Gastrocnemius medialis (tissue), 4 donors: ENCODE data around the gene B3GAT1. TPM values are rescaled to one million over a fixed set of nuclear protein-coding genes. Genes with fewer than 3 reads are reported as not detected.

ENCODE experiments used
- ATAC-seq, 2 donors: fragments of 150-250 bp; one replicate each; pipeline ENCODE4 v1.9.1; 2016
- DNase-seq, 2 donors: peaks; one replicate each; pipeline ENCODE4 v3.0.0-alpha.2; 2019
- H3K27ac ChIP-seq, 4 donors: fragments of 200-600 bp; sonication (generic); 1 replicate in 1 of 4; 2 replicates in 3 of 4; pipeline ENCODE4 v1.5.1; 2016 to 2018; ENCODE audit warnings: mild to moderate bottlenecking in 2 of 4, moderate library complexity in 1 of 4
- H3K27me3 ChIP-seq, 3 donors: fragments of 200-600 bp; sonication (generic) in 2 of 3; 1 replicate in 1 of 3; 2 replicates in 2 of 3; pipeline versions ENCODE4 v1.5.1 to v1.6.0; 2016 to 2019; ENCODE audit warnings: mild to moderate bottlenecking in 1 of 3, moderate library complexity in 1 of 3
- H3K36me3 ChIP-seq, 2 donors: fragments of 200-600 bp; sonication (generic) in 1 of 2; one replicate each; pipeline ENCODE4 v1.5.1; 2017 to 2018
- H3K4me1 ChIP-seq, 2 donors: fragments of 200-600 bp; sonication (generic) in 1 of 2; one replicate each; pipeline ENCODE4 v1.5.1; 2016 to 2017; ENCODE audit warnings: mild to moderate bottlenecking in 2 of 2
- H3K4me3 ChIP-seq, 4 donors: fragments of 200-600 bp; sonication (generic) in 3 of 4; 1 replicate in 1 of 4; 2 replicates in 3 of 4; pipeline ENCODE4 v1.5.1; 2016 to 2019; ENCODE audit warnings: mild to moderate bottlenecking in 2 of 4
- H3K9me3 ChIP-seq, 3 donors: fragments of 200-600 bp; sonication (generic) in 2 of 3; 1 replicate in 1 of 3; 2 replicates in 2 of 3; pipeline ENCODE4 v1.5.1; 2016 to 2019
- POLR2A ChIP-seq, 2 donors: fragments of 450-650 bp; IDR thresholded peaks; one replicate each; pipeline ENCODE4 v1.6.1; 2017; ENCODE audit warnings: antibody characterized with exemption in 2 of 2, mild to moderate bottlenecking in 2 of 2, moderate library complexity in 2 of 2
- in situ Hi-C, 4 donors: fragments of 200-750 bp; cut with MboI; loops; one replicate each; pipeline versions ENCODE4 v1.15.0 to v1.8.0; 2017; ENCODE audit warnings: low sequenced_read_pairs in 4 of 4
- intact Hi-C: fragments of 100-400 bp; cut with DNase I; formaldehyde crosslinking; loops from one replicate; pipeline ENCODE4 v1.15.1; 2023; ENCODE audit warnings: low total_unique reads
- total RNA-seq, 4 donors: library from RNA; depleted of rRNA; stranded (reverse); fragments of >200 nt; gene quantifications; one replicate each; pipeline versions ENCODE4 v1.1.0 to v1.2.3, GENCODE V29; 2016
- TF ChIP-seq, protein P1 (sequence below), 5 experiments: fragments of 450-650 bp in 3 of 5; fragments of 200-600 bp in 2 of 5; sonication (generic) in 2 of 5; IDR thresholded peaks in 4 of 5; conservative IDR thresholded peaks in 1 of 5; 1 replicate in 4 of 5; 2 replicates in 1 of 5; pipeline ENCODE4 v1.5.1; 2016 to 2019; ENCODE audit warnings: antibody characterized with exemption in 5 of 5, mild to moderate bottlenecking in 3 of 5, moderate library complexity in 3 of 5

Gene B3GAT1
- total RNA-seq, 4 donors from 2014 or later = 0.10 TPM; not detected in 3

DNA sequence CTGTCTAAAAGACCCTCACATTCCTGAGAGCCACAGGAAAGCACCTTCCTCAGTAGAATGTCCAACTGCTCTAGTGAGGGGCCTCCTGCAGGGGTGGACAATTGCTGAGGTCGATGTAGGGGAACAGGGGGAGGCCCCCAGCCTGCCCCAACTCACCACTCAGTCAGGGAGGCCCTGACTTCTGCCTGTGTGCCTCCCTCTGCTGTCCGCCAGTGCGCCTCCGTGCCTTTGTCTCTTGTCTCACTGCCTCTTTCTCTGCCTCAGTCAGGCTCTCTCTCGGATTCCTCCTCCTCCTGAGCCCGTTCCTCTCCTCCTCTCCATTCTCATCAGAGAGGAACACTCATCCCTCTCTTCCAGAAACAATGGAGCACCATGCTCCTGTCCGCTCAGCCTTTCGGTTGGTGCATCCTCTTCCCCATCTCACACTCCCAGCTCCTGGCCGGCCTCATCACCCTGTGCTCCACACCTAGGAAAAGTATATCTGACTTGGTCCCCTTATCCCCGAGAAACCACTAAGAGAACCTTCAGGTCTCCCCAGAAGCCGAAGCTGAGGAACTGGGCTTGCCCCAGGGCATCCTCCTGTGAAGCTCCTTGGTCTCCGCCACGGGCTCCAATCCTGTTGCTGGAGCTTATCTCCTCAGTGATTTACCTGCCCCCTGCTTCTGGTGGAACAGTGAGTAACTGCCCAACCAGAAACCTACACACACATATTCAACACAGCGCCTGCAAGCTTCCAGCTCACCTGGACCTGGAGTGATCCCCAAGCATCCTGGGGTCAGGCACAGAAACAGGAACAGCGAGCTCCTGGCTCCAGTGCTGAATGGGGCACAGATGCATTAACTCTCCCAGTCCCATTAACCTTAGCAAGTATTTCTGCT lies 2.3 kb downstream of the B3GAT1 start:
- Histone ChIP-seq H3K27me3 (peaks cover 52 to 55% (median 53%) of the 10 kb centered on the region in 3 donors), H3K27ac (no peak overlapping the region), H3K4me3 (no peak overlapping the region), H3K4me1 (peaks cover 6% of the 10 kb centered on the region in 2 donors), H3K9me3 (no peaks in the 10 kb centered on the region), H3K36me3 (no peaks in the 10 kb centered on the region)
- no peak for TF ChIP-seq POLR2A (IDR thresholded peaks at IDR 0.05)
- TF ChIP-seq, protein P1, sequence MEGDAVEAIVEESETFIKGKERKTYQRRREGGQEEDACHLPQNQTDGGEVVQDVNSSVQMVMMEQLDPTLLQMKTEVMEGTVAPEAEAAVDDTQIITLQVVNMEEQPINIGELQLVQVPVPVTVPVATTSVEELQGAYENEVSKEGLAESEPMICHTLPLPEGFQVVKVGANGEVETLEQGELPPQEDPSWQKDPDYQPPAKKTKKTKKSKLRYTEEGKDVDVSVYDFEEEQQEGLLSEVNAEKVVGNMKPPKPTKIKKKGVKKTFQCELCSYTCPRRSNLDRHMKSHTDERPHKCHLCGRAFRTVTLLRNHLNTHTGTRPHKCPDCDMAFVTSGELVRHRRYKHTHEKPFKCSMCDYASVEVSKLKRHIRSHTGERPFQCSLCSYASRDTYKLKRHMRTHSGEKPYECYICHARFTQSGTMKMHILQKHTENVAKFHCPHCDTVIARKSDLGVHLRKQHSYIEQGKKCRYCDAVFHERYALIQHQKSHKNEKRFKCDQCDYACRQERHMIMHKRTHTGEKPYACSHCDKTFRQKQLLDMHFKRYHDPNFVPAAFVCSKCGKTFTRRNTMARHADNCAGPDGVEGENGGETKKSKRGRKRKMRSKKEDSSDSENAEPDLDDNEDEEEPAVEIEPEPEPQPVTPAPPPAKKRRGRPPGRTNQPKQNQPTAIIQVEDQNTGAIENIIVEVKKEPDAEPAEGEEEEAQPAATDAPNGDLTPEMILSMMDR (IDR thresholded peaks at IDR 0.05 in 4 of 5, conservative IDR thresholded peaks at IDR 0.05 in 1 of 5) = no peak
- ATAC-seq (no peak), DNase-seq (no peak)
- in situ Hi-C loops = no loop called here
- intact Hi-C loops = no loop called here

DNA sequence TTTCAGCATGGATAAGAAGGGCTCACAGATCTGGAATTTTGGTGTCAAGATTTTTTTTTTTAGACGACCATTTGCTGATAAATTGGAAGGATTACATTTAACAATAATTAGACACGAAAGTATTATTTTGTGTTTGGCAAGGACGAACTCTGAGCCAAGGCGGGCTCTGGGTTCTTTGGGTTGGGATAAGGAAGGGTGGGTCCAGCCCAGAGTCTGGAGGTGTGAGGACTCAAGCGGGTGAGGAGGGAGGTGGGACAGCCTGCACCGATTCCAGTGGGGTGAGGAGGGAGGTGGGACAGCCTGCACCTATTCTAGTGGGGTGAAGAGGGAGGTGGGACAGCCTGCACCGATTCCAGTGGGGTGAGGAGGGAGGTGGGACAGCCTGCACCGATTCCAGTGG lies 4.1 kb downstream of the B3GAT1 start:
- in situ Hi-C loops (no loop called here), intact Hi-C loops (no loop called here)
- DNase-seq = no peak
- no peak overlapping the region for H3K27ac ChIP-seq
- peaks cover 6% of the 10 kb centered on the region in 2 donors for H3K4me1 ChIP-seq
- no peak for TF ChIP-seq POLR2A (IDR thresholded peaks at IDR 0.05)
- TF ChIP-seq, protein P1 (IDR thresholded peaks at IDR 0.05 in 4 of 5, conservative IDR thresholded peaks at IDR 0.05 in 1 of 5) = no peak
- H3K4me3 ChIP-seq = no peak overlapping the region
- ATAC-seq = no peak
- H3K27me3 ChIP-seq = peaks cover 34 to 37% (median 34%) of the 10 kb centered on the region in 3 donors
- H3K36me3 ChIP-seq = no peaks in the 10 kb centered on the region
- no peaks in the 10 kb centered on the region for H3K9me3 ChIP-seq

DNA sequence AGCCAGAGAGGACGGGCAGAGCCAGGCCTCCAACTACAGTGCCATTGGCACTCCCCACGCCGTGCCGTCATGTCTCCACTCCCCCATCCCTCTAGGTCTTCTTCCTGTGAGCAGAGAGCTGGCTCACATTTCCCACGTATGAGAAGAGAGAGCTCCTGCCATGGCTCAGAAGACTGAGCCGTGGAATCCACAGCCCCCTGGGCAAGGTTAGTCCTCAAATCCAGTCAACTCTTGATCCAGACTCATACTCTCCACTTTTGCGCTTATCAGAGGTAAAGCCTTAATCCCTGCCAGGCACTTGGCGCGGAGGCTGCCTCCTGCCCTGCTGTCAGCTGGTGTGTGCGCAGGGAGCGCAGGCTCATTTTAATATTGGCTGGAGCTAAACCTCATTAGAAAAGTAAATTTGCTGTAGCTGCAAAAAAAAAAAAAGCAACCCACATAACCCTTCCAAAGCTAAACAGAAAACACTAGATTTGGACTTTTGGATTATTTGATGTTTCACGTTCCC lies 4.7 kb downstream of the B3GAT1 start:
- Histone ChIP-seq H3K36me3 (no peaks in the 10 kb centered on the region), H3K4me3 (no peak overlapping the region), H3K27ac (no peak overlapping the region), H3K27me3 (peaks cover 29 to 31% (median 29%) of the 10 kb centered on the region in 3 donors), H3K9me3 (no peaks in the 10 kb centered on the region), H3K4me1 (peaks cover 6% of the 10 kb centered on the region in 2 donors)
- DNase-seq = no peak
- no peak for TF ChIP-seq POLR2A (IDR thresholded peaks at IDR 0.05)
- TF ChIP-seq, protein P1 (IDR thresholded peaks at IDR 0.05 in 4 of 5, conservative IDR thresholded peaks at IDR 0.05 in 1 of 5) = no peak
- intact Hi-C loops (no loop called here), in situ Hi-C loops (no loop called here)
- no peak for ATAC-seq

DNA sequence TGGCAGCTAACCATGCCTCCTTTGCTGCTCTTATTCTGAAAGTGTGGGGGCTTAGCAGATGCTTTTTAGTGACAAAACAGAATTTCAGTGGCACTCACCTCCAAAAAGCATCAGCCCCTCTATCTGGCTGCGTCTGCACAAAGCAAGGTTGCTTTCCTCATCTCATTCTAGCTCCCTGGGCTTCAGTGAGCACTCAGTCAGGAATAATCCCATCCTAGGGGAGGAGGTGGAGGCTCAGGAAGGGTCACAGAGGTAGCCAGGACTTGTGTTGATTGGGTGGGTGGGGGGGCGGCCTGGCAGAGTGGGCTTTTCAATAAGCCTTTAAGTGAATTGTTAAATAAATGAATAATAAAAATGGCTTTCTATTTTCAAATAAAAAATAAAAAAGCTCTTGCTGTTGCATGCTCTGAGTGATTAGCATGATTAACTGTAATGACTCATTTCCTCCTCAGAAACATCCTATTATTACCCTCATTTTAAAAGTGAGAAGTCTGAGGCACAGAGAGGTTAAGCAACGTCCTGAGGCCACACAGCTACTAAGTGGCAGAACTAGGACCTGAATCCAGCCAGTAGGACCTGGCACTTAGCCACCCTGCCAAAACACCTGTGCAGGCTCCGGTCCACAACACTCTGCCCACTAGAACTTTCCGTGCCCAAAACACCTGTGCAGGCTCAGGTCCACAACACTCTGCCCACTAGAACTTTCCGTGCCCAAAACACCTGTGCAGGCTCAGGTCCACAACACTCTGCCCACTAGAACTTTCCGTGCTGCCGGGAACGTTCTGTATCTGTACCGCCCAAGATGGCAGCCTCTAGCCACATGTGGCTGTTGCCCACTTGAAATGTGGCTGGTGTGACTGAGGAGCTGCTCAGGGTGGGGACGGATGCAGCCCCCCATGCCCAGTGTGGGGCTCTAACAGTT lies 5.5 kb downstream of the B3GAT1 start:
- H3K4me1 ChIP-seq = peaks cover 5% of the 10 kb centered on the region in 2 donors
- ATAC-seq (no peak), DNase-seq (no peak)
- in situ Hi-C loops (no loop called here), intact Hi-C loops (no loop called here)
- H3K4me3 ChIP-seq = no peak overlapping the region
- no peak overlapping the region for H3K27ac ChIP-seq
- H3K27me3 ChIP-seq = peaks cover 28% of the 10 kb centered on the region in 3 donors
- H3K36me3 ChIP-seq = no peaks in the 10 kb centered on the region
- no peak for TF ChIP-seq POLR2A (IDR thresholded peaks at IDR 0.05)
- TF ChIP-seq, protein P1 (IDR thresholded peaks at IDR 0.05 in 4 of 5, conservative IDR thresholded peaks at IDR 0.05 in 1 of 5) = no peak
- H3K9me3 ChIP-seq = no peaks in the 10 kb centered on the region
